ENCODE measurements around the gene HIP1R. TPM values are rescaled to one million over a fixed set of nuclear protein-coding genes. Genes with fewer than 3 reads are reported as not detected.

The HIP1R gene
- total RNA-seq, 4 donors from 2014 or later = 208 to 265 (median 238) TPM

GRCh38 chr12:122860040-122860853, 25.0 kb downstream of the HIP1R start:
- peak overlapping the region in 3 of 4 donors; percentile 9 to 66 (median 26) for H3K27ac ChIP-seq

DNA sequence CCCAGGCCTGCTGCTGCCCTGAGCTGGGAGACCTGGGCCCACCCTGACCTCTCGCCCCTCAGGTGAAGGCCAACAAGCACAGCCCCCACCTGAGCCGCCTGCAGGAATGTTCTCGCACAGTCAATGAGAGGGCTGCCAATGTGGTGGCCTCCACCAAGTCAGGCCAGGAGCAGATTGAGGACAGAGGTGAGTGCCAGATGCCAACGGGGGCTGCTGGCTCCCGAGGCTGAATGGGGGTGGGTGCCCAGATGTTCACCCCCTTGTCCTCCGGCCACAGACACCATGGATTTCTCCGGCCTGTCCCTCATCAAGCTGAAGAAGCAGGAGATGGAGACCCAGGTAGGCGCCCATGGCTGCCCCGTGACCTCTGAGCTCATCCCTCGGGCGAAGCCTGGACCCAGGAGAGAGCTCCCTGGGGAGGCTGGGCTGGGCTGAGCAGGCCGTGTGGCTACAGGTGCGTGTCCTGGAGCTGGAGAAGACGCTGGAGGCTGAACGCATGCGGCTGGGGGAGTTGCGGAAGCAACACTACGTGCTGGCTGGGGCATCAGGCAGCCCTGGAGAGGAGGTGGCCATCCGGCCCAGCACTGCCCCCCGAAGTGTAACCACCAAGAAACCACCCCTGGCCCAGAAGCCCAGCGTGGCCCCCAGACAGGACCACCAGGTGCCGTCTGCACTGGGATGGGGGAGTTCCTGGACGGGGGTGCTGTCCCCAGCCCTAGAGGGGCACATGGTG, 25.8 kb downstream of the HIP1R start:
- peak in 1 of 3 donors; percentile 57 for DNase-seq
- Histone ChIP-seq H3K9me3 (no peaks in the 10 kb centered on the region), H3K4me3 (no peak overlapping the region), H3K27me3 (no peaks in the 10 kb centered on the region), H3K27ac (peak overlapping the region in 3 of 4 donors; percentile 9 to 83 (median 26)), H3K36me3 (peaks cover 0 to 56% (median 0%) of the 10 kb centered on the region in 3 donors), H3K4me1 (peaks cover 0 to 35% (median 6%) of the 10 kb centered on the region in 4 donors)
- TF ChIP-seq, protein P1, sequence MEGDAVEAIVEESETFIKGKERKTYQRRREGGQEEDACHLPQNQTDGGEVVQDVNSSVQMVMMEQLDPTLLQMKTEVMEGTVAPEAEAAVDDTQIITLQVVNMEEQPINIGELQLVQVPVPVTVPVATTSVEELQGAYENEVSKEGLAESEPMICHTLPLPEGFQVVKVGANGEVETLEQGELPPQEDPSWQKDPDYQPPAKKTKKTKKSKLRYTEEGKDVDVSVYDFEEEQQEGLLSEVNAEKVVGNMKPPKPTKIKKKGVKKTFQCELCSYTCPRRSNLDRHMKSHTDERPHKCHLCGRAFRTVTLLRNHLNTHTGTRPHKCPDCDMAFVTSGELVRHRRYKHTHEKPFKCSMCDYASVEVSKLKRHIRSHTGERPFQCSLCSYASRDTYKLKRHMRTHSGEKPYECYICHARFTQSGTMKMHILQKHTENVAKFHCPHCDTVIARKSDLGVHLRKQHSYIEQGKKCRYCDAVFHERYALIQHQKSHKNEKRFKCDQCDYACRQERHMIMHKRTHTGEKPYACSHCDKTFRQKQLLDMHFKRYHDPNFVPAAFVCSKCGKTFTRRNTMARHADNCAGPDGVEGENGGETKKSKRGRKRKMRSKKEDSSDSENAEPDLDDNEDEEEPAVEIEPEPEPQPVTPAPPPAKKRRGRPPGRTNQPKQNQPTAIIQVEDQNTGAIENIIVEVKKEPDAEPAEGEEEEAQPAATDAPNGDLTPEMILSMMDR (IDR thresholded peaks at IDR 0.05) = no peak

More at GRCh38 chr12:122860040-122860853, 25.0 kb downstream of the HIP1R start:
- H3K4me1 ChIP-seq = peaks cover 0 to 33% (median 6%) of the 10 kb centered on the region in 4 donors
- no peak overlapping the region for H3K4me3 ChIP-seq
- H3K36me3 ChIP-seq = peaks cover 0 to 56% (median 0%) of the 10 kb centered on the region in 3 donors
- DNase-seq = peak; percentile 76 to 92 (median 92)
- no peaks in the 10 kb centered on the region for H3K27me3 ChIP-seq
- no peaks in the 10 kb centered on the region for H3K9me3 ChIP-seq
- TF ChIP-seq, protein P1 (IDR thresholded peaks at IDR 0.05) = peak; percentile 94 to 98 (median 95)
- no peak for TF ChIP-seq POLR2A (IDR thresholded peaks at IDR 0.05)

GRCh38 chr12:122861587-122861970, 26.3 kb downstream of the HIP1R start:
- TF ChIP-seq, protein P1 (IDR thresholded peaks at IDR 0.05) = no peak
- no peak for TF ChIP-seq POLR2A (IDR thresholded peaks at IDR 0.05)
- peaks cover 0 to 56% (median 0%) of the 10 kb centered on the region in 3 donors for H3K36me3 ChIP-seq
- DNase-seq = peak in 1 of 3 donors; percentile 52
- peak overlapping the region in 3 of 4 donors; percentile 60 to 83 (median 80) for H3K27ac ChIP-seq
- no peak overlapping the region for H3K4me3 ChIP-seq
- H3K4me1 ChIP-seq = peaks cover 0 to 41% (median 6%) of the 10 kb centered on the region in 4 donors
- no peaks in the 10 kb centered on the region for H3K27me3 ChIP-seq
- no peaks in the 10 kb centered on the region for H3K9me3 ChIP-seq

- no peak overlapping the region for H3K4me3 ChIP-seq
- peaks cover 0 to 47% (median 6%) of the 10 kb centered on the region in 4 donors for H3K4me1 ChIP-seq
- no peaks in the 10 kb centered on the region for H3K27me3 ChIP-seq
- no peak for DNase-seq
- H3K36me3 ChIP-seq = peaks cover 0 to 56% (median 0%) of the 10 kb centered on the region in 3 donors
- H3K27ac ChIP-seq = peak overlapping the region in 3 of 4 donors; percentile 60 to 83 (median 80)
- no peaks in the 10 kb centered on the region for H3K9me3 ChIP-seq
- TF ChIP-seq, protein P1 (IDR thresholded peaks at IDR 0.05) = no peak
- TF ChIP-seq POLR2A (IDR thresholded peaks at IDR 0.05) = no peak
Measured at GRCh38 chr12:122862110-122862634, 26.9 kb downstream of the HIP1R start.

GRCh38 chr12:122862872-122863701, 27.8 kb downstream of the HIP1R start:
- Histone ChIP-seq H3K27me3 (no peaks in the 10 kb centered on the region), H3K36me3 (peaks cover 0 to 60% (median 0%) of the 10 kb centered on the region in 3 donors), H3K9me3 (no peaks in the 10 kb centered on the region), H3K27ac (peak overlapping the region; percentile 49 to 83 (median 77)), H3K4me1 (peaks cover 0 to 54% (median 6%) of the 10 kb centered on the region in 4 donors), H3K4me3 (no peak overlapping the region)
- peak in 2 of 3 donors; percentile 89 to 92 for DNase-seq
- peak; percentile 27 to 67 for TF ChIP-seq POLR2A (IDR thresholded peaks at IDR 0.05)
- TF ChIP-seq, protein P1 (IDR thresholded peaks at IDR 0.05) = no peak

All from Peyer's patch (tissue), 4 donors.